ENCODE results near the gene LCE3B.

The LCE3B gene

DNA sequence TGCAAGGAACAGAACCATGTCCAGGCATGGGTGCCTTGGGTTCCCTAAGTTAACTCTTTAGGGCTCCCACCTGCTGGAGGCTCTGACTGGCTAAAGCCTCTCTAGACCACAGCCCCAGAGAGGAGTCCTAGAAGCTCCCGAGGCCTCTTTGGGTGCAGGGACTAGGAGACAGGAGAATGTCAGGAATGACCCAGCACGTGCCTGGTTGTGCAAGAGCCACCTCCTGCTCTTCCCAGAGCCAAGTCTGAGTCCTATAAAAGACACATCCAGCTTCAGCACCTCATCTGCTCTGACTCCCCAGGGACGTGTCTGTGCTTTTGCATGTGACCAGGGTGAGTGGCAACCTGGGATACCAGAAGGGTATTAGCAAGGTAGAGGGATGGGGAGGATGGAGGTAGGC, 49.5 kb downstream of the LCE3B start, which contains the start of gene LCE2D:
Gene LCE2D, plus strand, starts transcription at position 283 of the 400 bp plus-strand sequence. CDS start 726 bp downstream, outside the sequence.
- DNase-seq, result no peak

Measured in stimulated activated CD4-positive, alpha-beta T cell treated with anti-CD3 and anti-CD28 coated beads, Interleukin-2, amount 100 ng/mL, for 48 hours (primary cell).